Glomerular visceral epithelial cell (primary cell): ENCODE measurements around the gene TEKT5.
"Not testable (repeated sequence)": the region's sequence is repeated elsewhere in the genome, so short reads cannot be mapped to it uniquely, and the experiment has no call there.

Source experiments
- DNase-seq: peaks from one replicate; pipeline ENCODE4 v3.0.0-alpha.2; 2016; ENCODE audit errors: extremely low spot score

TEKT5 gene

GRCh38 chr16:10694830-10695229 lies at the start of gene TEKT5:
TSS of gene TEKT5 (minus strand) at chr16:10694930. CDS start at chr16:10694873, 57 bp downstream.
- no peak for DNase-seq

GRCh38 chr16:10743610-10744369 lies 49.1 kb upstream of the TEKT5 start, which contains the start of gene NUBP1:
TSS of gene NUBP1 (plus strand) at chr16:10743842. CDS start at chr16:10743864, 22 bp downstream.
- peak; percentile 98 for DNase-seq

- DNase-seq: no peak
These were observed 48.5 kb upstream of the TEKT5 start for GRCh38 chr16:10743227-10743609.

DNA sequence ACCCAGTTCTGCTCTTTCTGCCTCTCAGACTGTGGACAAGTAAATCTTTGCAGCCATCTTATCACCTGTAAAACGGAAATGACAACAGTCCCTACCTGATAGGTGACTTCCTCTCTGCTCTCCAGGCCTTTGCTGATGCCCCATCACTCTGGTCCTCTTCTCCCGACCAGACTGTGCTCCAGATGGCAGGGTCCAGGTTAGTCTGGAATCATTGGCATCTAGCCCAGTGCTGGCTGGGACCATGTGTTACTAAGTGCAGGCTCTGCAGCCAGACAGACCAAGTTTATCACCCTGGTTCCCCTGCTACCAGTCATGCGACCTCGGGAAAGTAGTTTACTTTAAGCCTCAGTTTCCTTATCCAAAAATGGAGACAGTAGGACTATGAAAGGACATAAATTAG lies 47.1 kb upstream of the TEKT5 start:
- no peak for DNase-seq

- DNase-seq: not testable (repeated sequence)
These were observed 46.5 kb upstream of the TEKT5 start for GRCh38 chr16:10741249-10741648.

DNA sequence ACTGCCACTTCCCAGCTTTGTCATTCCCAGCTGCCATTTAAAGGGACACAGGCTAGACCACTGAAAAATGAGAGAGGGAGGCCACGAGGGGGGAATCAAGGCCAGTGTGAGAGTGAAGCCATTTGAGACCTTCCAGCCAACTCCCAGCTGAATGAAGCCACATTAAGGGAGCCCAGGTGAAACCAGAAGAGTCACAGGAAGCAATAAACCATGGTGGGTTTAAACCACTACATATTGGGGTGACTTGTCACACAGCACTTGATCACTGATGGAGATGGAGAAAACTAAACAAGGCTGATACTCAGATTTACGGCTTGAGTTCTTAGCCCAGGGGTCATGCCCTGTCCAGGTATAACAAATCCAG lies 46.1 kb upstream of the TEKT5 start:
- no peak for DNase-seq

GRCh38 chr16:10740000-10740844 lies 45.5 kb upstream of the TEKT5 start:
- DNase-seq: no peak

- DNase-seq: peak; percentile 69
These were observed 43.7 kb upstream of the TEKT5 start for GRCh38 chr16:10738231-10739077.

DNA sequence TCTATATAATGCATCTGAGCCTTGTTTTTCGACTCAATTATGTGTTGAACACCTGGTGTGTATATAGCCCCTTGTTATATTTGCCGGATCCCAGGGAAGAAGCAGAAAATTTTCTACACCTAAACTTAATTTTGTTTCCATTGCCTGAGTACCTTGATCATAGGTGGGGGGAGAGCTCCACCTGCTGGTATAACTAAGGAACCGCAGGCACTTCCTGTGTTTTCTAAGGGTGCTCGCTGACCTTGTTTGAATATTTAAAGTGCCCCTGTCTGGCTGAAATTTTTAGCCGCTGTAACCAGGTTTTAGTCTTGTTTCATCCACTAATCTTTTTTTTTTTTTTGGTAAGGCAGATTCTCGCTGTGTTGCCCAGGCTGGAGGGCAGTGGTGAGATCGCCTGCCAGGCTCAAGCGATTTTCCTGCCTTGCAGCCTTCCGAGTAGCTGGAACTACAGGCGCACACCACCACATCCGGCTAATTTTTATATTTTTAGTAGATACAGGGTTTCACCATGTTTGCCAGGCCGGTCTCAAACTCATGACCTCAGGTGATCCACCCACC lies 42.4 kb upstream of the TEKT5 start:
- peak; percentile 68 for DNase-seq

GRCh38 chr16:10731790-10732189 lies 37.1 kb upstream of the TEKT5 start:
- DNase-seq: no peak

DNA sequence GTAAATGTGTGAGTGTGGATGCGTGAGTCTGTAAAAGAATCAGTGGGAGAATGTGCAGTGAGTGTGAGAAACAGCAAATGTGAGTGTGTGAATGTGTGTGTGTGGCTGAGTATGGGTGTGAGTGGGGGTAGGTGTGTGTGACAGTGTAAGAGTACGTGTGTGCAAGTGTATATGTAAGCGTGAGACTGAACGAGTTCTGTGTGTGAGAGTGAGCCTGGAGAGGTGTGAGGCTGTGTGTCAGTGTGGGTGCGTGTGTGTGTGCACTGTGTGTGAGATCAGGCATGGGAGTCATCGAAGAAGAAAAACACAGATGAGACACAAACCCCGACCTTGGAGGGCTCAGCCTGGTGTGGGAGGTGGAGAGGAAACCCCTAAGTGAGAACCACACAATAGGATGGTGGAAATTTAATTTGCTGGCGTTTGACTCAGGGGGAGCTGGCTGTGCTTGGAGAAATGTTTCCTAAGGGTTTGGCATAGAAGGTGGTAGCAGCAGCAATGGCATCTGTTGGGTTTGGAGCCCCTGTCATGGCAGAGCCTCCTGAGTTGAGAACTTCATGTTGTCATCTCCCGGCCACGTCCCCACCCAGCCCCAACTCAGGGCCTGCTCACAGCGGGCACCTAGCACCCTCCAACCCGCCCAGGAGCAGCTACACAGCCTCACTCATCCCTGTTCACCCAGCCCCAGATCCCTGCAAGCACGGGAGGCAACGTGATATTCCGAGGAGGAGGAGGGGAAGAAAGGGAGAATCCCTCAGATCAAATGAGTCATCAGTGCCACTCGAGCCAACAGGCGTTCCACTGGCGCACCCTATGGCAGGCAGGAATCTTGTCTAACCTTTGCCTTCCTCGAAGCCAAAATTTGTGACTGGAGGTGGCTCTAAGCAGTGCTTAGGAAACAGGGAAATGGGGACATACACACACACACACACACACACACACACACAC lies 34.6 kb upstream of the TEKT5 start:
- DNase-seq: peak; percentile 55

DNA sequence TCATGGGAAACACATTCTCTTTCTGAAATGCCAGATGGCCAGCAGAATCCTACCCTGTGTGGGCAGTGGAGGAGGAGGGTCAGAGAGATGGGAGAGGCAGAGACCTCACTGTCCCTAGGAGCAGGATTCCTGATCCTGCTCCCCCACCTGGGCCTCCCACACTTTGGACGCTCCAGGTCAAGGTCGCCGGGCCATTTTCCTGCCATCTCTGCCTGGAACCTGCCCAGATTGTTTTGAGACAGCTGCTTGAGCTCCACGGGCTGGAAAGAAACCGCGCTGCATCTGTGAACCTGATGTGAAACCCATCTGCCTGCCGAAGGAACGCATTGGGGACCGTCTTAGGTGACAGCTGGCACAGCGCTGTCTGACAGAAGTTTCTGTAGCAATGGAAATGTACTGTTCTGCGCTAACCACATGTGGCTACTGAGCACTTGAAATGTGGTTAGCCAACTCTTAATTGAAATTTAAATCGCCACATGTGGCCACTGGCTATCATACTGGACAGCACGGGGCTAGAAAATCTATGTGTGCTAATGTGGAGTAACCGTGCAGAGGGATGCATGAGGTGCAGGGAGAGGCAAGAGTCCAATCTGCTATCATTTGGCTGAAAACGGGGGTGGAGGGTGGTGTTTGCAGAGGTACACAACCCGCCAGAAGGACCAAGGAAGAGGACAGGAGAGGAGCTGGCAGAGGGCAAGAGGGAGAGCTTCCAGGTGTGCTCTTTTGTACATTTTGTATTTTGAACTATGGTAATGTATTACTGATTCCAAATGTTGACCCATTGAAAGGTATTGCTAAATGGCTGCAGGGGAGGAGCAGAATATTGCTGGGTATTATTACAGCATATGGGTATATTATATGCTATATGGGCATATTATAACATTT lies 33.5 kb upstream of the TEKT5 start:
- no peak for DNase-seq

DNA sequence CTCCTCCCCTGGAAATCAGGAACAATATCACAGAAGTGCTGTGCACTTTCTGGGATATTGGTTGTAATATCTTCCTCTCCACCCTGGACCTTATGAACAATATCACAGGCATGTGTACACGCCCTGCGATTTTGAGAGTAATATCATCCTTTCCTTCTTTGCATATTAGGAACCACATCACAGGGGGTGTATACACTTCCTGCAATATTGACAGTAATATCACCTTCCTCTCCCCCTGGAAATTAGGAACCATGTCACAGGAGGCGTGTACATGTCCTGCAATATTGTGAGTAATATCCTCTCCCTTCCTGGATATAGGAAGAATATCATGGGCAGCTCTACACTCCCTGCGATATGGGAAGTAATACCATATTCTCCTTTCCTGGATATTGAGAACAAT lies 14.2 kb upstream of the TEKT5 start:
- no peak for DNase-seq

DNA sequence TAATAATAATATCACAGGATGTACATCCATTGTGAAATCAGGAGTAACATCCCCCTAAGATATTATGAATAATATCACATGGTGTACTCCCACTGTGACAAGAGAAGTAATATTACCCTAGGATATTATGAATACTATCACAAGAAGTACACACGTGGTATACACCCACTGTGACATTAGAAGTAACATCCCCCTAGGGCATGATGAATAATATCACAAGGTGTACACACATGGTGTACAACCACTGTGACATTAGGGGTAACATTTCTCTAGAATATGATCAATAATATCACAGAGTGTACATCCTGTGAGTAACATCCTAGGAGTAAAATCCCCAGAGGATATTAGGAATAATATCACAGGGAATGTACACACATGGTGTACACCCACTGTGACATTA lies 5.0 kb upstream of the TEKT5 start:
- no peak for DNase-seq

DNA sequence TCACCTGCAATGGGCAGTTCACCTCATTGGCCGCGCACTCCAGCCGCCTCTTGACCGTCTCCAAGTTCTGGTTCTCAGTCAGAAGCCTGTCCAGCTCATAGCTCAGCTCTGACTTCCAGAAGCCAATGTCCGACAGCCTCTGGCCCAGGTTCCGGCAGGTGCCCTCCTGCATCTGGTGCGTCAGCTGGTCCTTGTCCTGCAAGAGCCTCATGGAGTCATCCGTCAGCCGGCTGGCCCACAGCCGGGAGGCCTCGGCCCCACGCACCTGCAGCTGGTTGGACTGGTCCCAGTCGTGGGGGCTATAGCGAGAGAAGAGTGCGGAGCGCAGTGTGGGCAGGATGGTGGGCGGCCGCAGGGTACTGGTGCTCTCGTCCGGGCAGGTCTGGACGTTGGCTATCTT lies 424 bp downstream of the TEKT5 start:
- DNase-seq: no peak

DNA sequence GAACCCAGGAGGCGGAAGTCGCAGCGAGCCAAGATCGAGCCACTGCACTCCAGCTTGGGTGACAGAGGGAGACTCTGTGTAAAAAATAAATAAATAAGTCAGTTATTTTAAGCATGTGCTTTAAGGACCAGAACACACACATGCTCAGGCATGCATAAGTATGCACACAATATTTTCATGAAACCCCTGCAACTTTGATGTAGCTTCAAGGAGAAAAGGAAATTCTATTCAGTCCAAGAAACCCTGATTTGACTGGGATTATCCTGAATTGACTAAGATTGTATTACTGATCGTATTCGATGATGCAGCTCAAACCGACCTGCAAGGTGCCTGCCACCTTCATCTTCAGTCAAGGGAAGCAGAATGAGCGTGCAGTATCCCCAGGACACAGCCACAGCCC lies 841 bp downstream of the TEKT5 start:
- DNase-seq: no peak

GRCh38 chr16:10692470-10692869 lies 2.3 kb downstream of the TEKT5 start:
- DNase-seq: no peak

DNA sequence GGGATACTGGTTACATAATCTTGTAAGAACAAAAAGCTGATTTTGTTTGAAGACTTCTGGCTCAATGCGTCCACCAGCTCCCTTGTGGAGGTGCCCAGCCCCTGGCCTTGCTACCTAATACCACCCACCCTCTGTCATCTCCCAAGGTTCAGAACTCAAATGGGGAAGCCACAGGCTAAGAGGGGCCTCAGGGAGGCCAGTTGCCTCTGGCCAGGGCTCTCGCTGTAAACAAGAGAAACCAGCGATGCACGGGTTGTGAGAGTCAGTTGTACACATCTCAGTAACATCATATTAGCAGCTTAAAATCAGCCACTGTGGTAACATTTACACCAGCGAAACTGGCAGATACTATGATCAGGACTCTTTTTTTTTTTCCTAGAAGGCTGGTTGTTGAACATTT lies 6.0 kb downstream of the TEKT5 start:
- DNase-seq: no peak

GRCh38 chr16:10688291-10688690 lies 6.4 kb downstream of the TEKT5 start:
- DNase-seq: no peak

- DNase-seq: no peak
These were observed 9.0 kb downstream of the TEKT5 start for GRCh38 chr16:10685709-10686108.
